ENCODE results near the gene FGF14. TPM values are rescaled to one million over a fixed set of nuclear protein-coding genes. Genes with fewer than 3 reads are reported as not detected.

Gene FGF14
- total RNA-seq, 2 experiments from 2014 or later = not detected

DNA sequence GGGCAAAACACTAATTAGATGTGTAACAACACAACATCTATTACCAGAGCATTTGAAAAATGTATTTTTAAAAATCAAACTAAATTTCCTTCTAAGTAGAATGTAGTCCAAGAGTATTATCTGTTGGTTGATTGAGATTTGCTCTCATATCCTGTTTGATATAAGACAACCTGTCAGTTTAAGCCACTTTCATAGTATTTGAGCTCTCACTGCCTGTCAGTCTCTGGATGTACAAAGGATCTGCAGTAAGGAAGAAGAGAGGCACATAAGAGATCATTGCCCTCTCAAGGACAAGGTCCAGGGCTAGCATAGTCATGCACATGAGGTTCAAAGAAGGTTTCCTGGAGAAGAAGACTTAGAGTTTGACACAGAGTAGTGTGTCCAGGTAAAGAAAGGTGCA lies 57.4 kb downstream of the FGF14 start:
- Histone ChIP-seq H3K4me1 (ENCODE audit: insufficient read depth, low read length, poor library complexity, severe bottlenecking) (no peaks in the 10 kb centered on the region), H3K9me2 (ENCODE audit: insufficient read depth, low read length) (no peaks in the 10 kb centered on the region), H2AFZ (ENCODE audit: low read length) (no peak overlapping the region), H3K4me3 (ENCODE audit: low read depth, low read length, poor library complexity, severe bottlenecking) (no peak overlapping the region), H3K79me2 (ENCODE audit: insufficient read depth, low read depth, low read length) (no peaks in the 10 kb centered on the region), H4K20me1 (ENCODE audit: insufficient read depth, low read length) (no peaks in the 10 kb centered on the region), H3K27ac (ENCODE audit: low read depth, low read length, poor library complexity, severe bottlenecking) (no peak overlapping the region), H3K36me3 (ENCODE audit: insufficient read depth, low read length) (no peaks in the 10 kb centered on the region), H3K4me2 (ENCODE audit: low read length) (no peak overlapping the region), H3K9me3 (ENCODE audit: low read length) (no peaks in the 10 kb centered on the region)
- no peak for DNase-seq (ENCODE audit: low spot score)
- CTCF ChIA-PET (ENCODE audit: unreplicated experiment) = no interaction called here
- TF ChIP-seq EZH2phosphoT487 (IDR thresholded peaks at IDR 0.05; ENCODE audit: borderline replicate concordance, low read depth, low read length) = no peak
- no TSS peak for BruUV-seq (replicated peaks)
- POLR2A ChIA-PET = no interaction called here
- intact Hi-C loops (cut with micrococcal nuclease; ENCODE audit: unreplicated experiment) = no loop called here

DNA sequence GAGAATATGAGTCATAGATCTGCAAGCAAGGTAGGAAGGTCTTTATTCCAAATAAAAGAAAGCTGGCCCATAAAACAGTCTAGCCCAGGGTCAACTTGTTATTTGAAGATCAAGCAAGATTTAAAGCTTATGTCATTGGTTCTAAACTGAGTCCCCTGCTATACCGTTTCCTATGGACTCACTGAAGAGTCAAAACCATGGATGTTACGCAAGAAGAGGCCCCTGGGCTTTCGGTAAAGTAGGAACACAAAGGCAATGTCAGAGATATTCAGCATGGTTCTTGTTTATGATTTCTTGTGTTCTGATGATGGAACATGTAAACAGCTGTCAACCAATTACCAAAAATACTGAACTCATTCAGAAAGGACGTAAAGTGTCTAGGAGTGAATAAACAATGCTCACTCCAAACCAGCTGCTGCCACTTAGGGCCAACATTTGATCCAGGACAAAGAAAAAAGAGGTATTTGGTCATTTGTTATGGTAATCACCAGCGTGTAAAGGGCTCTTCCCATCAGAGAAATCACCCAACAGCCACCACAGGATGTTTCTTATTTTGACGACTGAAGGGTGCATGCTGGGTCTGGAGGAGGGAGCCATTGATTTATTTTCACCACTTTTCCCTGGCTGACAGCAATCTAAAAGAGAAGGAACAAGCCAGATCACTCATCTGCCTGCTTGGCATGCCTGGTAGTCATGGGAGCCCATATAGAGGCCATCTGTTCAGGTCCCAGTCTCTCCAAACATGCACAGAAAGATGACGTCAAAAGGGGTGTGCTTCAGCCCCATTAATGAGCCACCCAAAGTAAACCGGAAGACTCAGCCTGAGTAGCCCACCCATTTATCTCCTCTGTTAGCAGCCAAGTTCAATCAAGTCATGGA lies 68.3 kb downstream of the FGF14 start:
- H3K4me3 ChIP-seq (ENCODE audit: low read depth, low read length, poor library complexity, severe bottlenecking) = no peak overlapping the region
- H3K27ac ChIP-seq (ENCODE audit: low read depth, low read length, poor library complexity, severe bottlenecking) = no peak overlapping the region
- no peaks in the 10 kb centered on the region for H3K4me1 ChIP-seq (ENCODE audit: insufficient read depth, low read length, poor library complexity, severe bottlenecking)
- no peaks in the 10 kb centered on the region for H3K9me2 ChIP-seq (ENCODE audit: insufficient read depth, low read length)
- no peaks in the 10 kb centered on the region for H4K20me1 ChIP-seq (ENCODE audit: insufficient read depth, low read length)
- no peak for DNase-seq (ENCODE audit: low spot score)
- TF ChIP-seq, protein P1, sequence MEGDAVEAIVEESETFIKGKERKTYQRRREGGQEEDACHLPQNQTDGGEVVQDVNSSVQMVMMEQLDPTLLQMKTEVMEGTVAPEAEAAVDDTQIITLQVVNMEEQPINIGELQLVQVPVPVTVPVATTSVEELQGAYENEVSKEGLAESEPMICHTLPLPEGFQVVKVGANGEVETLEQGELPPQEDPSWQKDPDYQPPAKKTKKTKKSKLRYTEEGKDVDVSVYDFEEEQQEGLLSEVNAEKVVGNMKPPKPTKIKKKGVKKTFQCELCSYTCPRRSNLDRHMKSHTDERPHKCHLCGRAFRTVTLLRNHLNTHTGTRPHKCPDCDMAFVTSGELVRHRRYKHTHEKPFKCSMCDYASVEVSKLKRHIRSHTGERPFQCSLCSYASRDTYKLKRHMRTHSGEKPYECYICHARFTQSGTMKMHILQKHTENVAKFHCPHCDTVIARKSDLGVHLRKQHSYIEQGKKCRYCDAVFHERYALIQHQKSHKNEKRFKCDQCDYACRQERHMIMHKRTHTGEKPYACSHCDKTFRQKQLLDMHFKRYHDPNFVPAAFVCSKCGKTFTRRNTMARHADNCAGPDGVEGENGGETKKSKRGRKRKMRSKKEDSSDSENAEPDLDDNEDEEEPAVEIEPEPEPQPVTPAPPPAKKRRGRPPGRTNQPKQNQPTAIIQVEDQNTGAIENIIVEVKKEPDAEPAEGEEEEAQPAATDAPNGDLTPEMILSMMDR (conservative IDR thresholded peaks at IDR 0.05; ENCODE audit: low read length) = no peak
- no peak for TF ChIP-seq EZH2phosphoT487 (IDR thresholded peaks at IDR 0.05; ENCODE audit: borderline replicate concordance, low read depth, low read length)
- intact Hi-C loops (cut with micrococcal nuclease; ENCODE audit: unreplicated experiment) = no loop called here
- CTCF ChIA-PET (ENCODE audit: unreplicated experiment) = no interaction called here
- H3K79me2 ChIP-seq (ENCODE audit: insufficient read depth, low read depth, low read length) = no peaks in the 10 kb centered on the region
- H2AFZ ChIP-seq (ENCODE audit: low read length) = no peak overlapping the region
- BruUV-seq (replicated peaks) = no TSS peak
- no peaks in the 10 kb centered on the region for H3K36me3 ChIP-seq (ENCODE audit: insufficient read depth, low read length)
- no peak overlapping the region for H3K4me2 ChIP-seq (ENCODE audit: low read length)
- H3K9me3 ChIP-seq (ENCODE audit: low read length) = no peaks in the 10 kb centered on the region
- POLR2A ChIA-PET = no interaction called here

DNA sequence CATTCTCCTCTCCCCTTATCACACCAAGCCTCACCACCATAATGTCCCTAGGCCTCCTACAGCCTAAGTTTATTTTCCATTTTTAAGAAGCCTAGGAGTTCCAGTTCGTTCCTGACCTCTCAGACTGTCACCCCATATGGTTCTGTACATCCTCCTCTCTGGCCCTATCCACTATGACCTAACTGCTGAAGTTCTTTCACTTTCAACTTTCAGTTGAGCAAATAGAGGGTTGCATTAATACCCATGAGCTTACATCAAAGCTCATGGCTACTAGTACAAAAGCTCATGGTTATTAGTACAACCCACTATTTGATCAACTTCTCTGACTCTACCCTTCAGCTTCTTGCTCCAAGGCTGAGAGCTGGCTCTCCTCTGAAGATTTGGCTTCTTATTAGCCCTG lies 72.9 kb downstream of the FGF14 start:
- no TSS peak for BruUV-seq (replicated peaks)
- Histone ChIP-seq H3K27ac (ENCODE audit: low read depth, low read length, poor library complexity, severe bottlenecking) (no peak overlapping the region), H3K9me3 (ENCODE audit: low read length) (no peaks in the 10 kb centered on the region), H3K4me1 (ENCODE audit: insufficient read depth, low read length, poor library complexity, severe bottlenecking) (no peaks in the 10 kb centered on the region), H4K20me1 (ENCODE audit: insufficient read depth, low read length) (no peaks in the 10 kb centered on the region), H3K79me2 (ENCODE audit: insufficient read depth, low read depth, low read length) (no peaks in the 10 kb centered on the region), H2AFZ (ENCODE audit: low read length) (no peak overlapping the region), H3K36me3 (ENCODE audit: insufficient read depth, low read length) (no peaks in the 10 kb centered on the region), H3K4me2 (ENCODE audit: low read length) (no peak overlapping the region), H3K9me2 (ENCODE audit: insufficient read depth, low read length) (no peaks in the 10 kb centered on the region), H3K4me3 (ENCODE audit: low read depth, low read length, poor library complexity, severe bottlenecking) (no peak overlapping the region)
- CTCF ChIA-PET (ENCODE audit: unreplicated experiment) = no interaction called here
- POLR2A ChIA-PET = no interaction called here
- no peak for DNase-seq (ENCODE audit: low spot score)
- intact Hi-C loops (cut with micrococcal nuclease; ENCODE audit: unreplicated experiment) = no loop called here
- no peak for TF ChIP-seq EZH2phosphoT487 (IDR thresholded peaks at IDR 0.05; ENCODE audit: borderline replicate concordance, low read depth, low read length)
- TF ChIP-seq, protein P1 (conservative IDR thresholded peaks at IDR 0.05; ENCODE audit: low read length) = no peak
